GM12892 (cell line): ENCODE results near the gene TSSK2.

ENCODE experiments used
- DNase-seq: peaks from one replicate; pipeline ENCODE4 v3.0.0; 2011; ENCODE audit not compliant: insufficient read length
- FAIRE-seq: peaks from 2 replicates; lab custom pipeline; 2011; peaks lifted over from hg19 to GRCh38; lab: Jason Lieb, UNC
- POLR2A ChIP-seq: IDR thresholded peaks from 2 replicates; pipeline ENCODE4 v1.6.1; 2011; ENCODE audit warnings: low read depth, low read length, control low read depth
- POLR2AphosphoS5 ChIP-seq: IDR thresholded peaks from 2 replicates; pipeline ENCODE4 v1.6.1; 2011; ENCODE audit warnings: low read depth, low read length, control low read depth
- TAF1 ChIP-seq: IDR thresholded peaks from 2 replicates; pipeline ENCODE4 v1.6.1; 2011; ENCODE audit warnings: low read depth, mild to moderate bottlenecking, control low read depth, low read length, borderline replicate concordance

Gene TSSK2

DNA sequence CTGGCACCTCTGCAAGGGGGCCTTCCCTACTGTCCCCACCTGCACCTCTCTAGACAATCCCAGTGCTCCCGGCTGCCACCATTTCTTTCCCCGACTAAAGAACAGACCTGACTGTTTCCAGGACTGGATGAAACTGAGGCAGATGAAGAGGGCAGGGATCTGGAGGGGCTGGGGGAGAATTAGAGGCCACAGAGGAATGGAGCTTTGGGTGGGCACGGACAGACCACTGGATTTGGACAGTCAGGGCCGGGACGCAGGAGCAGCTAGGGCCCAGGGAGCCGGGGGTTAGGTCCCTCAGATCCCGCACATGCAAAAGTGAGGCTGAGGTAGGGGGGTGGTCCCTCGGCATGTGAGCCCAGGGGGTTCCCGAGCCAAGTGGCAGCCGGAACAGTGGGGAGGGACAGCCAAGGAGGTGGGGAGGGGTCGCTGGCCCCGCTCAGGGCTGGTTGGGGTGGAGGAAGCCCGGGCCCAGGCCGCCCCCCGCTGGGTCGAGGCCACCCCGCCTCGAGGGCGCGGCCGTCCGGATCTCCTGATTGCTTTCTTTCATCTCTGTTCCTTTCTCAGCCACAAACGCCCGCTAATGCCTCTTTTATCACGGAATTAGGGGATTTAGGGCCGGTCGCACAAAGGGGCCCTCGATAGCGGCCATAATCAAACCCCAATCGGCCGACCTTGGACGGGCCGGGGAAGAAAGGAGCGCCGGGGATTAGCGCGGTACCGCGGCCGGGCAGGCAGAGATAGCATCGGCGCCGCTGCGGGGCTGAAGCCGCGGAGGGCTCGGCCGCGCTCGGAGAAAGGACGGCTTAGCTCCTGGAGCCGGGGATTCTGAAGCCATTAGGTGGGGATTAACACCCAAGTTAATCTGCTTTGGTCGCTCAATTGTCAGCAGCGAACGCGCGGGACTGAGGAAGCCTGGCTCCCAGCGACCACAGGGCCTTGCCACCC, 38.2 kb downstream of the TSSK2 start:
- DNase-seq (no peak), FAIRE-seq (no peak)
- TF ChIP-seq POLR2AphosphoS5 (no peak), TAF1 (no peak), POLR2A (no peak)

- TF ChIP-seq POLR2AphosphoS5 (no peak), POLR2A (no peak), TAF1 (no peak)
- no peak for DNase-seq
- no peak for FAIRE-seq
These were observed 38.8 kb downstream of the TSSK2 start for GRCh38 chr22:19169947-19170318.

DNA sequence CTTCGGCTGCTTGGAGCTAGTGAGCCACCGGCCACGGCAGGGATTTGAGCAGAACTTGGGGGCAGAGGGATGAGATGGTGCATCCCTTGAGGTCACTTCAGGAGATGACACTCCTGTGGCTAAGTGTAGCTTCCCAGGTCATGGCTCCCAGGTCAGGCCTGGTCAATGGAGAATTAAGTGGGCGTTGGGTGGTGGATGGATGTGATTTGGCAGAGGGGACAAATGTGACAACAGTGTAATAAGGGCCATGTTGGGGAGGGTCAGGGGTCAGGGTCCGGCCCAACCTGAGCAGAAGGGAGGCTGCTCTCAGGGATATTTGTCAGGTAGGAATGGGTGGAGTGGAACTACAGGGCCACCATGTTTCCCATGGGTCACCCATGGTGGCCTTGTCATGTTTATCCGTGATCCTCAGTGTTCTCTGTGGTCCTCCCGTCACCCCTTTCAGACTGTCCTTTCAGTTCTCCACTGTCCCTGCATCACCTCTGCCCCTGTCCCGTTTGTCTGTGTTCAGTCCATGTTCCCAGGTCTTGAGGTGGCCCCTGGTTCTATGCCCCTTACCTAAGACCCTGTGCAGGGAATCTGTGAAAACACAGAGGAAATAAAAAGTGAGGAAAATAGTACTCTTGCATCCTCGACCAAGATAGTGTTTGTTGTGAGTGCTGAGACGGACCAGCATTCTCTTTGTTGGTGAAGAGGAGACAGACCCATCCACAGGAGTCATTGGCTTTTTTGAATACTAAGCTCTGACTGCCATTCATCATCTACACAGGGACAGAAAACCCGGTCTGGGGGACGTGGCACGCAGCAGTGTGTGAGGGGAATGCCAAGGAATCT, 41.3 kb downstream of the TSSK2 start:
- FAIRE-seq: no peak
- DNase-seq: no peak
- TF ChIP-seq POLR2AphosphoS5 (no peak), TAF1 (no peak), POLR2A (no peak)

DNA sequence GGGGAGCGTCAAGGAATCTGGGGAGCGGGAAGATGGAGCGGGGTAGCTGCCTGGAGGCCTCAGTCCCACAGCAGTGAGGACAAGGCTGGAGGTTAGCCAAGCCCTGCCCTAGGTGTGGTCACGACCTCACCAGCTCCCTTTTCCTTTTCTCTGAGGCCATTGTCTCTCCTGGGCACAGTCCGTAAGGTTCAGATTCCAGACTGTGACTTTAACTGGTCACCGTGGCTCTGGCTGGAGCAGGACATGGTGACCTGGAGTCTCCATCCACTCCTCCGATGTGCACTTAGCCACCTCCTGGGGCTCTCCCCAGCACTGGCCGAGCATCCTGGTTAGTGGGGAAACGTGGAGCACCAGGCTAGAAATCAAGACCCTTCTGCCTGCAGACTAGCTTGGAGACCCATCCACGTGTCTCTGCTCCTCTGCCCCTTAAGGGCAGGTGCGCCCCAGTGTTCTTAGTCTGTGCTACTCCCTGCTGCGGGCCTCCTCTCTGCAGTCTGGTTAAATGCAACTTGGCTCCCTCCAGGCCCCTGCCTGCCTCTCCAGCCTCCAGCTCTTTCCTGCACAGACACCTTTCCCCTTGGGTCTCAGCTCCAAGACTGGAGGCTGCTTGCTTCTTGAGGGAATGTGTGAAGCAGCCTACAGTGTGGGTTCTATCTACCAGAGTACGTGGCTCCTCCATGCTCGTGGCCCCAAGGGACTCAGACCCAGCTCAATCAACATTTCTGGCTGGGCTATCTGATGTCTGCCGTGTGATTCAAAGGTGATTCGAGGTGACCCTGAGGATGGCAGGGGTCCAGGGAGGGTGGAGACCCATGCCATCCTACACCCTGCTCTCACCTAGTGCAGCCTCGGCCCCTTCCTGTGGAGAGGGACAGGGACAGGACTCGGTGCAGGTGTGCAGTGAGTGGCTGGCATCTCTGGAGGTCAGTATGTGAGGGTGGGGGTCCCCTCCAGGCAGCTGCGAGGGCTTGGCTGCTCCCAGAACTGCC, 42.2 kb downstream of the TSSK2 start:
- no peak for FAIRE-seq
- DNase-seq: no peak

GRCh38 chr22:19174106-19175025, 43.3 kb downstream of the TSSK2 start:
- no peak for DNase-seq
- peak; percentile 18; the same call in 1 of the 2 replicates for TF ChIP-seq POLR2AphosphoS5
- peak; percentile 46; the same call in 1 of the 2 replicates for TF ChIP-seq POLR2A
- TF ChIP-seq TAF1: no peak
- FAIRE-seq: no peak

More for the DNA sequence above, 42.2 kb downstream of the TSSK2 start:
- TF ChIP-seq POLR2A: 0 out of 2 replicates have a peak, but pooled peaks have one; percentile 2
- TF ChIP-seq POLR2AphosphoS5: no peak
- TF ChIP-seq TAF1: no peak

DNA sequence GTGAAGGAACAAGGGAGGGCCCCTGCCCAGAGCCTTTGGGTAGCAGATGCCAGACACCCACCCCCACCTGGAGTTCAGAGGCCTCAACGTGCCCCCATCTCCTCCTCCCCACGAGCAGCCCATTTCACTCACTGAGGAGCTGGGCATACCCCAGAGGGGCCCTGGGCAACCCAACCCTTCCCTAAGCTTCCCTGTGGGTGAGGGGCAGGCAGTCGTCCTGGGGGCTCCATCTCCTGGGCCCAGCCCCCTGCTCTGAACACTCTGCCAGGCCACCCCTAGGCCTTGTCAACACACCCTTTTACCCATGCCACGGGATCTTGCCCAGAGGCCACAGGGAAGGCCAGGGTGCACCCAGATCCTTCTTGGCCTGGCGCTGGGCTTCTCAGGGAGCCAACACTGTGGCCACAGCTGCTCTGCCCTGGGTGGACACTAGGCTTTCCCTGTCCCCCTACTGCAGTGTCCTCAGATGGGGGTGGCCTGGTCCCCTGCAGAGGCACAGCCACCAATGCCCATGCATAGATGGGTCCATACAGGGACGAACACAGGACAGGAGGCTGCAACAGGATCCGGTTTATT, 44.0 kb downstream of the TSSK2 start:
- DNase-seq: no peak
- TF ChIP-seq POLR2AphosphoS5 (no peak), POLR2A (no peak), TAF1 (no peak)
- FAIRE-seq: no peak

GRCh38 chr22:19175602-19176174, 44.6 kb downstream of the TSSK2 start:
- no peak for FAIRE-seq
- TF ChIP-seq POLR2A (peak; percentile 37; the same call in 1 of the 2 replicates), POLR2AphosphoS5 (0 out of 2 replicates have a peak, but pooled peaks have one; percentile 19), TAF1 (no peak)

DNA sequence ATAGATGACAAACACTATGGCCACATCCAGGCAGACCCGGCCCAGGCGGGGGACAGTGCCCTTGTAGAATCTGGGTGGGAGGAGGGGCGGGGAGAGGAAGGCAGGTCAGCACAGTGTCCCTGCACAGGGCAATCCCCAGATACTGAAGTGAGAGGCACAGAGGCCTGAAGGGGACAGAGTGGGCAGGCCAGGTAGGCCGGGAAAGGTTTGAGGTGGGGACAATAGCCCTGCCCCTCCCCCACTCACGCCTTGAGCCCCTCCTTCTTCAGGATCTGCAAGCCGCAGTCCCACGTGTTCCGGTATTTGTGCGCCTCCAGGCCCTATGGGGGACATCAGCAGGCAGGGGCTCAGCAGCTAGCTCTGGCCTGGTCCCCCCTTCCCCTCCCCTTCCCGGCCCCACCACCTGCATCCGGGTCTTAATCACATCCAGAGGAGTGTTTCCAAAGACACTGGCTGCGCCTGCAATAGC, 45.1 kb downstream of the TSSK2 start:
- no peak for TF ChIP-seq POLR2A
- TF ChIP-seq TAF1: no peak
- TF ChIP-seq POLR2AphosphoS5: no peak
- DNase-seq: no peak

More at GRCh38 chr22:19175602-19176174, 44.6 kb downstream of the TSSK2 start:
- no peak for DNase-seq

DNA sequence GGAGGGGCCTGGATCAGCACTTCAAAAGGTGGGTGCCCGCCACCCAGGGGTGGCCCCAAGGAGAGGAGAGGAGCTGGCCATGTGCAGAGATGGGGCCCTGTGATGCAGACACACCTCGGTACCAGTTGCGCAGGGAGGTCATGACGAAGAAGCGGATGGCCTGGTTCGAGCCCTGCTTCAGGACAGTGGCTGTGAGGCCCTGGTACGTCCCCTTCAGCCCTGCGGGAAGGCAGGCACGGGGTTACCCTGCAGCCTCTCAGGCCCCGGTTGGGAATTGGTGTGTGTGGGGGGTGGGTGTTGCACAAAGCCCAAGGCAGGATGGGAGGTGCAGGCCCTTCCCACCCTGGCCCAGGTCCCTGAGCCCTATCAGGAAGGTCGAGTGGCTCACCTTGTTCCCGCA, 45.6 kb downstream of the TSSK2 start:
- FAIRE-seq (no peak), DNase-seq (no peak)
- no peak for TF ChIP-seq POLR2A
- no peak for TF ChIP-seq TAF1
- no peak for TF ChIP-seq POLR2AphosphoS5

More for the DNA sequence above, 45.1 kb downstream of the TSSK2 start:
- FAIRE-seq: no peak
